GM18861 (cell line): ENCODE results near the gene NRBF2.

Experiments used
- ATAC-seq: cut with Tn5 transposase; IDR thresholded peaks from one replicate; pipeline ENCODE4 v1.9.1; 2021; ENCODE audit not compliant: unreplicated experiment

Gene NRBF2

GRCh38 chr10:63157845-63158624 is 24.9 kb downstream of the NRBF2 start:
- peak; percentile 58 for ATAC-seq

GRCh38 chr10:63161592-63161991 is 28.5 kb downstream of the NRBF2 start:
- ATAC-seq = no peak

GRCh38 chr10:63164166-63164623 is 31.1 kb downstream of the NRBF2 start:
- ATAC-seq = no peak

- no peak for ATAC-seq
These were observed 32.1 kb downstream of the NRBF2 start for GRCh38 chr10:63165249-63165648.

GRCh38 chr10:63166742-63167258 is 33.7 kb downstream of the NRBF2 start:
- no peak for ATAC-seq

GRCh38 chr10:63168821-63169462 is 35.8 kb downstream of the NRBF2 start:
- ATAC-seq = no peak

- ATAC-seq = no peak
These were observed 36.5 kb downstream of the NRBF2 start for GRCh38 chr10:63169624-63170023.

GRCh38 chr10:63171255-63171855 is 38.2 kb downstream of the NRBF2 start:
- ATAC-seq = no peak

GRCh38 chr10:63171926-63172325 is 38.8 kb downstream of the NRBF2 start:
- no peak for ATAC-seq

GRCh38 chr10:63173468-63174232 is 40.5 kb downstream of the NRBF2 start:
- ATAC-seq = peak; percentile 98

GRCh38 chr10:63175534-63175933 is 42.4 kb downstream of the NRBF2 start:
- no peak for ATAC-seq

- ATAC-seq = no peak
These were observed 59.7 kb downstream of the NRBF2 start for GRCh38 chr10:63192826-63193225.

GRCh38 chr10:63197344-63198092 is 64.4 kb downstream of the NRBF2 start:
- ATAC-seq = no peak

- ATAC-seq = no peak
These were observed 66.6 kb downstream of the NRBF2 start for GRCh38 chr10:63199716-63200115.

GRCh38 chr10:63200431-63200830 is 67.3 kb downstream of the NRBF2 start:
- no peak for ATAC-seq

- ATAC-seq = no peak
These were observed 68.0 kb downstream of the NRBF2 start for GRCh38 chr10:63201118-63201517.
